Keratinocyte (primary cell): ENCODE data around the gene SYNCRIP. TPM values are rescaled to one million over a fixed set of nuclear protein-coding genes. Genes with fewer than 3 reads are reported as not detected.

Experiments
- DNase-seq: peaks from one replicate; pipeline ENCODE4 v3.0.0-alpha.2; 2011; ENCODE audit warnings: low read depth, missing footprints, low spot score
- FAIRE-seq: peaks from 2 replicates; lab custom pipeline; 2011; peaks lifted over from hg19 to GRCh38; lab: Jason Lieb, UNC
- H2AFZ ChIP-seq: 2 replicates; pipeline ENCODE4 v1.6.0; 2012; ENCODE audit warnings: low read length, control low read depth, inconsistent platforms; ENCODE audit not compliant: control insufficient read depth
- H3K27ac ChIP-seq: 2 replicates; pipeline ENCODE4 v1.5.1; 2011; ENCODE audit warnings: low read length; ENCODE audit not compliant: control insufficient read depth, insufficient read depth
- H3K27me3 ChIP-seq: 3 replicates; pipeline ENCODE4 v1.6.0; 2011; ENCODE audit warnings: low read length; ENCODE audit not compliant: control insufficient read depth, insufficient read depth; ENCODE audit errors: extremely low read depth
- H3K36me3 ChIP-seq, 2 experiments: 2 replicates in 1 of 2; 3 replicates in 1 of 2; pipeline ENCODE4 v1.5.1; 2011; ENCODE audit warnings: low read length in 2 of 2, mild to moderate bottlenecking in 1 of 2; ENCODE audit not compliant: control insufficient read depth in 2 of 2, insufficient read depth in 2 of 2; ENCODE audit errors: extremely low read depth in 1 of 2
- H3K4me1 ChIP-seq: 3 replicates; pipeline ENCODE4 v1.5.1; 2011; ENCODE audit warnings: low read length; ENCODE audit not compliant: control insufficient read depth, insufficient read depth; ENCODE audit errors: extremely low read depth
- H3K4me2 ChIP-seq: 3 replicates; pipeline ENCODE4 v1.6.0; 2011; ENCODE audit warnings: low read depth, low read length; ENCODE audit not compliant: control insufficient read depth, insufficient read depth; ENCODE audit errors: extremely low read depth
- H3K4me3 ChIP-seq, 3 experiments: fragments of 200-600 bp in 1 of 3; sonication (generic) in 1 of 3; 2 replicates in 2 of 3; 3 replicates in 1 of 3; pipeline ENCODE4 v1.5.1; 2011 to 2016; ENCODE audit warnings: low read length in 3 of 3, mild to moderate bottlenecking in 3 of 3, control low read depth in 2 of 3, inconsistent platforms in 1 of 3, low read depth in 1 of 3, mixed read lengths in 1 of 3, mixed run types in 1 of 3, moderate library complexity in 1 of 3; ENCODE audit not compliant: control insufficient read depth in 2 of 3, insufficient read depth in 2 of 3; ENCODE audit errors: extremely low read depth in 1 of 3
- H3K79me2 ChIP-seq: 2 replicates; pipeline ENCODE4 v1.6.0; 2012; ENCODE audit warnings: low read length; ENCODE audit not compliant: control insufficient read depth, insufficient read depth
- H3K9ac ChIP-seq: 3 replicates; pipeline ENCODE4 v1.6.0; 2011; ENCODE audit warnings: low read length; ENCODE audit not compliant: control insufficient read depth, insufficient read depth; ENCODE audit errors: extremely low read depth
- H3K9me1 ChIP-seq: 3 replicates; pipeline ENCODE4 v1.6.0; 2011; ENCODE audit warnings: low read length; ENCODE audit not compliant: control insufficient read depth, insufficient read depth; ENCODE audit errors: extremely low read depth
- H3K9me3 ChIP-seq: 2 replicates; pipeline ENCODE4 v1.5.1; 2012; ENCODE audit warnings: low read depth, low read length; ENCODE audit not compliant: control insufficient read depth
- H4K20me1 ChIP-seq: 3 replicates; pipeline ENCODE4 v1.6.0; 2011; ENCODE audit warnings: low read length; ENCODE audit not compliant: control insufficient read depth, insufficient read depth; ENCODE audit errors: extremely low read depth
- CTCF ChIP-seq, 3 experiments: IDR thresholded peaks in 1 of 3; conservative IDR thresholded peaks in 1 of 3; optimal IDR thresholded peaks in 1 of 3; 2 replicates in 2 of 3; 3 replicates in 1 of 3; pipeline versions ENCODE3 to v1.5.1; 2011; ENCODE audit warnings: low read length in 3 of 3, mild to moderate bottlenecking in 3 of 3, moderate library complexity in 2 of 3, control low read depth in 1 of 3, inconsistent platforms in 1 of 3; ENCODE audit not compliant: insufficient read depth in 2 of 3; ENCODE audit errors: extremely low read depth in 1 of 3
- EZH2 ChIP-seq: IDR thresholded peaks from one replicate; pipeline ENCODE4 v1.6.1; 2012; ENCODE audit warnings: inconsistent platforms, mild to moderate bottlenecking, low read length, moderate library complexity
- dilution Hi-C: fragments of 300-500 bp; cut with MboI; formaldehyde crosslinking; loops from one replicate; pipeline ENCODE4 v1.7.0; 2020; ENCODE audit warnings: low sequenced_read_pairs; ENCODE audit not compliant: extremely low pct_ligation_motif_present
- polyA plus RNA-seq, 5 experiments: library from polyadenylated mRNA; depleted of rRNA in 3 of 5; stranded (reverse) in 3 of 5; stranded (forward) in 1 of 5; unstranded in 1 of 5; fragments of >200 nt; gene quantifications; 1 replicate in 1 of 5; 2 replicates in 3 of 5; 3 replicates in 1 of 5; pipeline versions ENCODE4 v1.2.1 to v1.2.3, GENCODE V29; 2011 to 2012; ENCODE audit warnings: missing spikeins in 2 of 5, low read depth in 1 of 5, low replicate concordance in 1 of 5

The SYNCRIP gene
- polyA plus RNA-seq, 1 donor (not counting 4 experiments of a cell fraction or from before 2014, with no cell fraction given), result 56.8 TPM

GRCh38 chr6:85673198-85674139 lies 30.8 kb upstream of the SYNCRIP start:
- DNase-seq, result peak; percentile 38
- dilution Hi-C loops, result no loop called here
- Histone ChIP-seq H3K4me3 (no peak overlapping the region), H4K20me1 (peaks cover 20% of the 10 kb centered on the region), H3K27ac (no peak overlapping the region), H3K4me1 (peaks cover 29% of the 10 kb centered on the region), H3K4me2 (no peak overlapping the region), H3K27me3 (no peaks in the 10 kb centered on the region), H3K9me1 (peaks cover 2% of the 10 kb centered on the region), H2AFZ (no peak overlapping the region), H3K36me3 (peaks cover 1 to 33% of the 10 kb centered on the region in 2 experiments), H3K9me3 (no peaks in the 10 kb centered on the region), H3K79me2 (peaks cover 39% of the 10 kb centered on the region), H3K9ac (no peak overlapping the region)
- no peak for FAIRE-seq
- TF ChIP-seq EZH2 (no peak), CTCF (optimal IDR thresholded peaks at IDR 0.05 in 1 of 3, IDR thresholded peaks at IDR 0.05 in 1 of 3, conservative IDR thresholded peaks at IDR 0.05 in 1 of 3; ENCODE audit: extremely low read depth in 1 of 3, insufficient read depth in 2 of 3, low read length in 3 of 3) (no peak)

- DNase-seq (peak; percentile 23), FAIRE-seq (no peak)
- H3K27ac ChIP-seq, result no peak overlapping the region
- dilution Hi-C loops, result no loop called here
- H3K9me1 ChIP-seq, result peaks cover 2% of the 10 kb centered on the region
- no peak for TF ChIP-seq CTCF (optimal IDR thresholded peaks at IDR 0.05 in 1 of 3, IDR thresholded peaks at IDR 0.05 in 1 of 3, conservative IDR thresholded peaks at IDR 0.05 in 1 of 3; ENCODE audit: extremely low read depth in 1 of 3, insufficient read depth in 2 of 3, low read length in 3 of 3)
- TF ChIP-seq EZH2, result no peak
- no peak overlapping the region for H3K4me3 ChIP-seq
- no peak overlapping the region for H2AFZ ChIP-seq
- H4K20me1 ChIP-seq, result peaks cover 18% of the 10 kb centered on the region
- peaks cover 1 to 28% of the 10 kb centered on the region in 2 experiments for H3K36me3 ChIP-seq
- H3K79me2 ChIP-seq, result peaks cover 31% of the 10 kb centered on the region
- no peaks in the 10 kb centered on the region for H3K9me3 ChIP-seq
- H3K4me1 ChIP-seq, result peaks cover 29% of the 10 kb centered on the region
- no peak overlapping the region for H3K4me2 ChIP-seq
- H3K27me3 ChIP-seq, result no peaks in the 10 kb centered on the region
- H3K9ac ChIP-seq, result no peak overlapping the region
These were observed 29.9 kb upstream of the SYNCRIP start for GRCh38 chr6:85672623-85673022.
